ENCODE measurements around the gene RCN2.

Gene RCN2

GRCh38 chr15:76973906-76974305, 42.4 kb downstream of the RCN2 start:
- DNase-seq (ENCODE audit: low read depth in 2 of 2), result no peak

- DNase-seq (ENCODE audit: low read depth in 2 of 2), result no peak
These were observed 43.0 kb downstream of the RCN2 start for GRCh38 chr15:76974456-76975036.

- no peak for DNase-seq (ENCODE audit: low read depth in 2 of 2)
These were observed 44.6 kb downstream of the RCN2 start for GRCh38 chr15:76976141-76976540.

GRCh38 chr15:76976572-76977270, 45.2 kb downstream of the RCN2 start:
- DNase-seq (ENCODE audit: low read depth in 2 of 2), result no peak

GRCh38 chr15:76978522-76979330, 47.2 kb downstream of the RCN2 start:
- DNase-seq (ENCODE audit: low read depth in 2 of 2), result no peak

GRCh38 chr15:76979331-76979925, 47.9 kb downstream of the RCN2 start:
- no peak for DNase-seq (ENCODE audit: low read depth in 2 of 2)

GRCh38 chr15:76979996-76980520, 48.5 kb downstream of the RCN2 start:
- DNase-seq (ENCODE audit: low read depth in 2 of 2), result no peak

GRCh38 chr15:76982356-76982755, 50.8 kb downstream of the RCN2 start:
- DNase-seq (ENCODE audit: low read depth in 2 of 2), result no peak

GRCh38 chr15:76982756-76983155, 51.2 kb downstream of the RCN2 start:
- DNase-seq (ENCODE audit: low read depth in 2 of 2), result no peak

- DNase-seq (ENCODE audit: low read depth in 2 of 2), result no peak
These were observed 52.2 kb downstream of the RCN2 start for GRCh38 chr15:76983590-76984375.

GRCh38 chr15:76986743-76987142, 55.2 kb downstream of the RCN2 start:
- DNase-seq (ENCODE audit: low read depth in 2 of 2), result no peak

- DNase-seq (ENCODE audit: low read depth in 2 of 2), result no peak
These were observed 55.7 kb downstream of the RCN2 start for GRCh38 chr15:76987276-76987675.

GRCh38 chr15:76987896-76988860, 56.6 kb downstream of the RCN2 start:
- DNase-seq (ENCODE audit: low read depth in 2 of 2), result peak in 1 of 2 donors; percentile 67

- DNase-seq (ENCODE audit: low read depth in 2 of 2), result no peak
These were observed 57.6 kb downstream of the RCN2 start for GRCh38 chr15:76988867-76989780.

- no peak for DNase-seq (ENCODE audit: low read depth in 2 of 2)
These were observed 59.5 kb downstream of the RCN2 start for GRCh38 chr15:76991048-76991447.

GRCh38 chr15:76991741-76992645, 60.4 kb downstream of the RCN2 start:
- DNase-seq (ENCODE audit: low read depth in 2 of 2), result no peak

GRCh38 chr15:76993114-76993725, 61.7 kb downstream of the RCN2 start:
- no peak for DNase-seq (ENCODE audit: low read depth in 2 of 2)

- peak in 1 of 2 donors; percentile 55 for DNase-seq (ENCODE audit: low read depth in 2 of 2)
These were observed 62.5 kb downstream of the RCN2 start for GRCh38 chr15:76994001-76994400.

Measured in stimulated activated CD8-positive, alpha-beta memory T cell treated with anti-CD3 and anti-CD28 coated beads, Interleukin-2, amount 100 ng/mL, for 48 hours (primary cell).